Mesenchymal stem cell (in vitro differentiated cells and primary cell): ENCODE data around the gene BCL7C.

Experiments used
- DNase-seq: peaks from one replicate; pipeline ENCODE4 v3.0.0-alpha.2; 2013
- H2AFZ ChIP-seq: one replicate; pipeline ENCODE4 v1.6.1; 2013; ENCODE audit warnings: low read depth, mild to moderate bottlenecking, control low read depth, inconsistent platforms, low read length, moderate library complexity
- H2AK5ac ChIP-seq: 2 replicates; pipeline ENCODE4 v1.6.1; 2013; ENCODE audit warnings: low read length, moderate library complexity, mild to moderate bottlenecking, inconsistent platforms; ENCODE audit not compliant: severe bottlenecking
- H2BK120ac ChIP-seq: one replicate; pipeline ENCODE4 v1.6.1; 2013; ENCODE audit warnings: low read depth, mild to moderate bottlenecking, inconsistent platforms, low read length, moderate library complexity
- H2BK12ac ChIP-seq, 2 experiments: one replicate each; pipeline ENCODE4 v1.6.1; 2013; ENCODE audit warnings: inconsistent platforms in 2 of 2, low read length in 2 of 2, mild to moderate bottlenecking in 2 of 2, moderate library complexity in 2 of 2, control low read depth in 1 of 2
- H2BK15ac ChIP-seq: one replicate; pipeline ENCODE4 v1.6.1; 2013; ENCODE audit warnings: mild to moderate bottlenecking, low read depth, inconsistent platforms; ENCODE audit not compliant: poor library complexity, severe bottlenecking
- H2BK5ac ChIP-seq: 2 replicates; pipeline ENCODE4 v1.6.1; 2013; ENCODE audit warnings: low read depth, mild to moderate bottlenecking, low read length, control low read depth, inconsistent platforms; ENCODE audit not compliant: poor library complexity, severe bottlenecking
- H3K14ac ChIP-seq, 2 experiments: one replicate each; pipeline ENCODE4 v1.6.1; 2013; ENCODE audit warnings: inconsistent platforms in 2 of 2, low read length in 2 of 2, control low read depth in 1 of 2, mild to moderate bottlenecking in 1 of 2, moderate library complexity in 1 of 2
- H3K18ac ChIP-seq, 2 experiments: one replicate each; pipeline ENCODE4 v1.6.1; 2013; ENCODE audit warnings: inconsistent platforms in 2 of 2, low read length in 2 of 2, control low read depth in 1 of 2, low read depth in 1 of 2, mild to moderate bottlenecking in 1 of 2
- H3K23ac ChIP-seq, 2 experiments: one replicate each; pipeline ENCODE4 v1.6.1; 2013; ENCODE audit warnings: inconsistent platforms in 2 of 2, low read length in 2 of 2, mild to moderate bottlenecking in 2 of 2, moderate library complexity in 2 of 2, control low read depth in 1 of 2
- H3K27ac ChIP-seq: 2 replicates; pipeline ENCODE4 v1.5.1; 2013; ENCODE audit warnings: mild to moderate bottlenecking, moderate library complexity, low read length, control low read depth, inconsistent platforms; ENCODE audit not compliant: poor library complexity, severe bottlenecking
- H3K27me3 ChIP-seq, 2 experiments: 2 replicates each; pipeline versions ENCODE4 v1.6.1 to v1.7.0; 2013; ENCODE audit warnings: low read length in 2 of 2, mild to moderate bottlenecking in 2 of 2, moderate library complexity in 2 of 2, control low read depth in 1 of 2, inconsistent platforms in 1 of 2; ENCODE audit not compliant: control insufficient read depth in 1 of 2, insufficient read depth in 1 of 2
- H3K36me3 ChIP-seq, 2 experiments: 2 replicates each; pipeline versions ENCODE4 v1.6.1 to v1.7.0; 2013; ENCODE audit warnings: low read length in 2 of 2, control low read depth in 1 of 2, inconsistent platforms in 1 of 2, low read depth in 1 of 2, mild to moderate bottlenecking in 1 of 2; ENCODE audit not compliant: insufficient read depth in 2 of 2, control insufficient read depth in 1 of 2
- H3K4ac ChIP-seq, 2 experiments: one replicate each; pipeline ENCODE4 v1.6.1; 2013; ENCODE audit warnings: inconsistent platforms in 2 of 2, low read length in 2 of 2, mild to moderate bottlenecking in 2 of 2, moderate library complexity in 2 of 2, control low read depth in 1 of 2, low read depth in 1 of 2
- H3K4me1 ChIP-seq: 2 replicates; pipeline ENCODE4 v1.6.1; 2013; ENCODE audit warnings: low read depth, low read length, control low read depth; ENCODE audit not compliant: control insufficient read depth, insufficient read depth
- H3K4me2 ChIP-seq: 2 replicates; pipeline ENCODE4 v1.6.1; 2013; ENCODE audit warnings: low read length, mild to moderate bottlenecking, inconsistent platforms; ENCODE audit not compliant: poor library complexity, severe bottlenecking
- H3K4me3 ChIP-seq, 2 experiments: 2 replicates each; pipeline versions ENCODE4 v1.5.1 to v1.7.0; 2013; ENCODE audit warnings: low read length in 2 of 2, mild to moderate bottlenecking in 2 of 2, control low read depth in 1 of 2, low read depth in 1 of 2; ENCODE audit not compliant: insufficient read depth in 1 of 2
- H3K79me1 ChIP-seq: replicated peaks from 2 replicates; pipeline ENCODE4 v1.6.1; 2013; ENCODE audit warnings: mild to moderate bottlenecking, control low read depth, low read length, inconsistent platforms; ENCODE audit not compliant: poor library complexity, severe bottlenecking
- H3K9ac ChIP-seq: 2 replicates; pipeline ENCODE4 v1.7.0; 2013; ENCODE audit warnings: mild to moderate bottlenecking, low read length, moderate library complexity
- H3K9me3 ChIP-seq: 2 replicates; pipeline ENCODE4 v1.7.0; 2013; ENCODE audit warnings: mild to moderate bottlenecking, low read length; ENCODE audit not compliant: control insufficient read depth
- H4K8ac ChIP-seq: one replicate; pipeline ENCODE4 v1.6.1; 2013; ENCODE audit warnings: inconsistent platforms, mild to moderate bottlenecking, low read length, moderate library complexity
- H4K91ac ChIP-seq: one replicate; pipeline ENCODE4 v1.6.1; 2013; ENCODE audit warnings: mild to moderate bottlenecking, low read length, inconsistent platforms
- WGBS: methylation state at CpG from one replicate; pipeline ENCODE4 v1.1.7; 2013; ENCODE audit warnings: mixed read lengths; 5-methylcytosine and 5-hydroxymethylcytosine counted together

BCL7C gene

DNA sequence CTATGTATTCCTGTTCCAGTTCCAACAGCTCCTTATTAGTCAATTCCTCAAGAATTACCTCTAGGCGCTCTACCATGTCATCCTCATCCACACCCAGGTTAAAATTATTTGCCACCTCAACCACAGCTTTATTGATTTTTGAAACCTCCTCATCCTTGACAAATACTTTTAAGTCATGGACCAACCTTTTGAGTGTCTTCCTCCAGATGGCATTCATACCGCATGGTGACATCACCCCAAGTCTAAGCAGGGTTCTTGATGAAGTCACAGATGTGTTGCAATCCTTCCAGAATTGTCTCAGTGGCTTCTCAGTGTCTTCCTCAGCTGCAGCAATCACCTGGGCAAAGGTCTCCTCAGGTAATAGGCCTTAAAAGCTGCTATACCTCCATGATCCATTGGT, 40.1 kb downstream of the BCL7C start:
- Histone ChIP-seq H3K4ac (no peak overlapping the region), H4K8ac (no peak overlapping the region), H3K9me3 (no peaks in the 10 kb centered on the region), H3K23ac (no peak overlapping the region), H2BK15ac (no peak overlapping the region), H2AFZ (no peak overlapping the region), H3K27ac (no peak overlapping the region), H2BK120ac (no peak overlapping the region), H3K79me1 (no peaks in the 10 kb centered on the region), H3K18ac (no peak overlapping the region), H3K36me3 (peaks cover 4 to 18% of the 10 kb centered on the region in 2 experiments), H3K27me3 (no peaks in the 10 kb centered on the region), H2BK12ac (no peak overlapping the region), H3K4me1 (no peaks in the 10 kb centered on the region), H3K4me2 (no peak overlapping the region), H4K91ac (no peak overlapping the region), H3K4me3 (no peak overlapping the region), H3K9ac (no peak overlapping the region), H2BK5ac (no peak overlapping the region), H2AK5ac (no peak overlapping the region), H3K14ac (no peak overlapping the region)
- WGBS = over 99% methylated on average over 2 of the region's 2 CpGs
- no peak for DNase-seq

GRCh38 chr16:30850246-30850645, 43.6 kb downstream of the BCL7C start:
- H2BK5ac ChIP-seq = no peak overlapping the region
- H3K79me1 ChIP-seq = no peaks in the 10 kb centered on the region
- no peak overlapping the region for H4K8ac ChIP-seq
- H3K4me1 ChIP-seq = peaks cover 1% of the 10 kb centered on the region
- H3K27ac ChIP-seq = no peak overlapping the region
- DNase-seq = no peak
- no peak overlapping the region for H3K14ac ChIP-seq
- H3K4me2 ChIP-seq = no peak overlapping the region
- no peak overlapping the region for H3K18ac ChIP-seq
- H2BK120ac ChIP-seq = no peak overlapping the region
- H3K4me3 ChIP-seq = no peak overlapping the region
- no peak overlapping the region for H2AFZ ChIP-seq
- H3K36me3 ChIP-seq = peaks cover 4 to 14% of the 10 kb centered on the region in 2 experiments
- H2BK15ac ChIP-seq = no peak overlapping the region
- H2AK5ac ChIP-seq = no peak overlapping the region
- no peaks in the 10 kb centered on the region for H3K9me3 ChIP-seq
- no peak overlapping the region for H3K4ac ChIP-seq
- no CpG with 5 or more reads among the region's 1 CpG for WGBS
- no peak overlapping the region for H2BK12ac ChIP-seq
- H3K23ac ChIP-seq = no peak overlapping the region
- H3K27me3 ChIP-seq = no peaks in the 10 kb centered on the region
- no peak overlapping the region for H4K91ac ChIP-seq
- H3K9ac ChIP-seq = no peak overlapping the region

DNA sequence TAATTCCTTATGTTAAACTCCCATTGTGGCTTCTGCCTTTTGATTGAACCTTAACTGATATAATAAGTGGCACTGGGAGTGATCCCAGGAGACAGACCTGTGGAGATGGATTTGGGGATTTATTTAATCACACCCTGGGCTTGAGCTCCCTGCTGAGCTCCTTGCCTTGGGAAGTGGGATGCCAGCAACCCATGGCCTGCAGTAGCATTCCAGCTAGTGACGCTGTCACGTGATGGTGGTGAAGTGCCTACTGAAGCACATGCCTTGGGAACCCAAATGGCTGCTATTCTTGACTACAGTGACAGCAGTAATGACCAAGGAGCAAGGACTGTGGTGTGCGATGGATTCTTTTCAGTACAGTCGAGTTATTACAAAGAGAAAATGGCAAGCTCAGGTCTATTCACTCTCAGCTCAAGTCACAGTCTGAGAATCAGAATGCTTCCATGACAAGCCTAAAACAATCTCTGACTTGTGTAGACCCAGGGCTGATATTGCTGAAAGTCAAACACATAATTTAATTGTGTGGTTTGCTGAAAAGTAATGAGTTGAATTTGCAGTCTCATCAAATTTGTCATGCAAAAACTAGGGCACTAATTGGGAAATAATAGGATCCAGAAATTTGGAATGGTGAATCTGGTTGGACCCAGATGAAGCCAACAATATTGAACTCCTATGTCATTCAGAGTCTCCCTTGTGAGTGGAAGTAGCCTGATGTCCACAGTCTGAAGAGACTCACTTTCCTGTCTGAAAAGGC, 47.1 kb downstream of the BCL7C start:
- Histone ChIP-seq H3K4me3 (no peak overlapping the region), H2BK12ac (no peak overlapping the region), H2BK120ac (no peak overlapping the region), H4K91ac (no peak overlapping the region), H3K18ac (no peak overlapping the region), H3K79me1 (no peaks in the 10 kb centered on the region), H3K4me2 (no peak overlapping the region), H2BK15ac (no peak overlapping the region), H3K14ac (no peak overlapping the region), H4K8ac (no peak overlapping the region), H2BK5ac (no peak overlapping the region), H2AFZ (no peak overlapping the region), H3K23ac (no peak overlapping the region), H3K36me3 (peaks cover 1 to 4% of the 10 kb centered on the region in 2 experiments), H3K9ac (no peak overlapping the region), H3K4me1 (peaks cover 5% of the 10 kb centered on the region), H3K9me3 (no peaks in the 10 kb centered on the region), H3K27me3 (no peaks in the 10 kb centered on the region), H3K27ac (no peak overlapping the region), H3K4ac (no peak overlapping the region), H2AK5ac (no peak overlapping the region)
- DNase-seq = no peak
- WGBS = 95% methylated on average over 4 of the region's 4 CpGs

DNA sequence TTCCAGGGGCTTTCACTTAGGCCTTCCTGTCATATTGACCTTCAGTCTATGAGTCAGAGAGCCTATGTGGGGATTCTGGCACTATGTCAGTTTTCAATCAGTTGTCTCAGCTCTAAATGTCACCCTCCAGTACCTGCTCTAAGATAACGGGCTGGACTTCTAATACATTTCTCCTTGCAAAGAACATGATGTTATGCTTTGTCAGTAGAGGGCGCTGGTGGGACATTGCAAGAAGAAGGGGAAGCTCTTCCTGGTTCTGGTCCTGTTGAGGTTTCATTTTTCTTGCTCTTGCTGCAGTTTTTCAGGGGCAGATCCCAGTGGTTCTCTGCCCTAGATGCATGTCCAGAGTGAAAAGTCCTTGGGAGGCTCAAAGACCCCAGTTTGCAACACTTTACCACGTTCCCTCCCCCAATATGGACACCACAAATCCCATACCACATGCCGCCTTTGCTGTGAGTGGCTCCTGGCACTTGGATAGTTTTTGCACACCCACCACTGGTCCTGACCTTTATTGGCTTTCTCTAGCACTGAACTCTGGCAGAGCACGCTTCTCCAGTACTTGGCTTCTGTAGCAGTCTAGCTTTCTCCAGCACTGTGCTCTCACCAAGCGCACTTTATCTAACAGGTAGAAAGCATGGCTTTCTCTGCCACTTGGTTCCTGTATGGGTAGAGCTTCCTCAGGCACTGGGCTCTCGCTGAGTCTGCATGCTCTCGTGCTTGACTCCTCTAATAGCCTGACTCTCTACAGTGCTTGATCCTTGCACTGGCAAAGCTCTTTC, 49.0 kb downstream of the BCL7C start:
- Histone ChIP-seq H3K4ac (no peak overlapping the region), H2BK12ac (no peak overlapping the region), H2AFZ (peak overlapping the region; percentile 66), H3K27me3 (no peaks in the 10 kb centered on the region), H3K36me3 (no peaks in the 10 kb centered on the region), H3K9me3 (no peaks in the 10 kb centered on the region), H4K8ac (peak overlapping the region; percentile 66), H3K18ac (peak overlapping the region in 1 of 2 experiments; percentile 25), H2BK5ac (no peak overlapping the region), H3K4me2 (no peak overlapping the region), H3K79me1 (no peaks in the 10 kb centered on the region), H2BK120ac (no peak overlapping the region), H3K9ac (peak overlapping the region; percentile 62), H3K23ac (no peak overlapping the region), H3K14ac (no peak overlapping the region), H3K4me1 (peaks cover 5% of the 10 kb centered on the region), H2BK15ac (no peak overlapping the region), H2AK5ac (no peak overlapping the region), H4K91ac (no peak overlapping the region), H3K27ac (no peak overlapping the region), H3K4me3 (peak overlapping the region in 1 of 2 experiments; percentile 70)
- peak; percentile 87 for DNase-seq
- WGBS = 50% methylated on average over 8 of the region's 8 CpGs
